Fibroblast of lung (primary cell): ENCODE measurements around the gene AIFM1.

Experiments used
- CTCF ChIP-seq, 2 donors: IDR thresholded peaks in 1 of 2; conservative IDR thresholded peaks in 1 of 2; 1 replicate in 1 of 2; 2 replicates in 1 of 2; pipeline ENCODE4 v1.5.1; 2011 to 2012; ENCODE audit warnings: low read length in 2 of 2, control low read depth in 1 of 2, inconsistent platforms in 1 of 2, low read depth in 1 of 2, mild to moderate bottlenecking in 1 of 2
- EZH2 ChIP-seq: IDR thresholded peaks from 2 replicates; pipeline ENCODE4 v1.5.1; 2012; ENCODE audit warnings: low read length, control low read depth, mild to moderate bottlenecking; ENCODE audit errors: missing control alignments

- TF ChIP-seq CTCF (conservative IDR thresholded peaks at IDR 0.05 in 1 of 2, IDR thresholded peaks at IDR 0.05 in 1 of 2; ENCODE audit: low read depth in 1 of 2, low read length in 2 of 2) (no peak), EZH2 (no peak)
Observed at GRCh38 chrX:130119312-130119898, 46.2 kb downstream of the AIFM1 start.
